ENCODE data around the gene SIMC1.

Gene SIMC1

DNA sequence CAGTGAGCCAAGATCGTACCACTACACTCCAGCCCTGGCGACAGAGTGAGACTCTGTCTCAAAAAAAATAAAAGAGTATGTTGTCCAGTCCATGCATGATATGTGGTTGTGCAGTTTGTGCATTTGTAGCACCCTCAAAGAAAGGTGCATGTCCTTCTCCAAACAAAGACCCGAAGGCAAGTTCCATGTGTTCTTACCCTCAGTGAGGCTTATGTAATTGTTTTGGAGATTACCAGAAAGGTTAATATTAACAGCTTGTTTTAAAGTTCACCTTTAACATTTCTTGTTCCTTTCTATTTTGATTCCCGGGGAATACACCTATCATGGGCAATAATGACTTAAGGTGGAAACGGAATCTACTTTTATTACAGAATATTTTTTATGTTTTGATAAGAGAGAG, 101.1 kb downstream of the SIMC1 start:
- H3K4me2 ChIP-seq (ENCODE audit: insufficient read depth, low read length) = no peak overlapping the region
- no peaks in the 10 kb centered on the region for H3K9me3 ChIP-seq (ENCODE audit: insufficient read depth, low read length, severe bottlenecking)
- no peak overlapping the region for H2AFZ ChIP-seq (ENCODE audit: low read depth, low read length)
- no peaks in the 10 kb centered on the region for H4K20me1 ChIP-seq (ENCODE audit: insufficient read depth, low read length)
- no peaks in the 10 kb centered on the region for H3K27me3 ChIP-seq (ENCODE audit: insufficient read depth, low read length, poor library complexity)
- H3K4me3 ChIP-seq (ENCODE audit: low read depth in 1 of 2, low read length in 2 of 2) = no peak overlapping the region
- H3K27ac ChIP-seq (ENCODE audit: low read length) = no peak overlapping the region
- no peak for DNase-seq
- TF ChIP-seq EZH2 (IDR thresholded peaks at IDR 0.05; ENCODE audit: borderline replicate concordance, low read depth, low read length, severe bottlenecking) (no peak), CTCF (IDR thresholded peaks at IDR 0.05; ENCODE audit: borderline replicate concordance, extremely low read depth, low read length, poor library complexity, severe bottlenecking) (no peak)
- no peak overlapping the region for H3K9ac ChIP-seq (ENCODE audit: low read depth, low read length)
- peaks cover 18% of the 10 kb centered on the region for H3K36me3 ChIP-seq (ENCODE audit: insufficient read depth, low read length)
- no peaks in the 10 kb centered on the region for H3K4me1 ChIP-seq (ENCODE audit: insufficient read depth, low read length)
- no peaks in the 10 kb centered on the region for H3K79me2 ChIP-seq (ENCODE audit: insufficient read depth, low read length)
- ATAC-seq (ENCODE audit: insufficient read depth, low read depth) = no peak

- no peak overlapping the region for H3K4me2 ChIP-seq (ENCODE audit: insufficient read depth, low read length)
- H2AFZ ChIP-seq (ENCODE audit: low read depth, low read length) = no peak overlapping the region
- H3K27me3 ChIP-seq (ENCODE audit: insufficient read depth, low read length, poor library complexity) = no peaks in the 10 kb centered on the region
- H3K36me3 ChIP-seq (ENCODE audit: insufficient read depth, low read length) = peaks cover 39% of the 10 kb centered on the region
- no peak for TF ChIP-seq CTCF (IDR thresholded peaks at IDR 0.05; ENCODE audit: borderline replicate concordance, extremely low read depth, low read length, poor library complexity, severe bottlenecking)
- no peak for TF ChIP-seq EZH2 (IDR thresholded peaks at IDR 0.05; ENCODE audit: borderline replicate concordance, low read depth, low read length, severe bottlenecking)
- DNase-seq (no peak), ATAC-seq (ENCODE audit: insufficient read depth, low read depth) (no peak)
- H3K27ac ChIP-seq (ENCODE audit: low read length) = no peak overlapping the region
- H3K9me3 ChIP-seq (ENCODE audit: insufficient read depth, low read length, severe bottlenecking) = no peaks in the 10 kb centered on the region
- no peaks in the 10 kb centered on the region for H3K4me1 ChIP-seq (ENCODE audit: insufficient read depth, low read length)
- H3K9ac ChIP-seq (ENCODE audit: low read depth, low read length) = no peak overlapping the region
- H4K20me1 ChIP-seq (ENCODE audit: insufficient read depth, low read length) = no peaks in the 10 kb centered on the region
- H3K4me3 ChIP-seq (ENCODE audit: low read depth in 1 of 2, low read length in 2 of 2) = no peak overlapping the region
- no peaks in the 10 kb centered on the region for H3K79me2 ChIP-seq (ENCODE audit: insufficient read depth, low read length)
These were observed 103.3 kb downstream of the SIMC1 start for GRCh38 chr5:176341325-176342157.

DNA sequence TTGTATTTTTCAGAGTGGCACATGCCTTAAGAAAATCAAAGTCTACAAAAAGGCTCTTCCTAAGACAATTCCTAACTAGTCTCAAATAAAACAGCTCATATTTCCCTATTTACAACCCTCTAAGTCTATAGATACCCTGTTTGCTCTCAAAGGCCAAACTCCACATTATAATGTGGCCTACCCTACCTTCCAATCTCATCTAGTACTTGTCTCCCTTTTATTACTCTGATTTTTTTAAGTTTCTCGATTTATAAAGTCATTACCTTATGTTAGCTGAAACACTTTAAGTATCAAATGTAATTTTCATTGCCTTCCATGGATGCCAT, 103.9 kb downstream of the SIMC1 start:
- no peaks in the 10 kb centered on the region for H3K9me3 ChIP-seq (ENCODE audit: insufficient read depth, low read length, severe bottlenecking)
- peaks cover 39% of the 10 kb centered on the region for H3K36me3 ChIP-seq (ENCODE audit: insufficient read depth, low read length)
- H2AFZ ChIP-seq (ENCODE audit: low read depth, low read length) = no peak overlapping the region
- H3K4me1 ChIP-seq (ENCODE audit: insufficient read depth, low read length) = no peaks in the 10 kb centered on the region
- no peaks in the 10 kb centered on the region for H4K20me1 ChIP-seq (ENCODE audit: insufficient read depth, low read length)
- H3K9ac ChIP-seq (ENCODE audit: low read depth, low read length) = no peak overlapping the region
- H3K27ac ChIP-seq (ENCODE audit: low read length) = no peak overlapping the region
- no peak for ATAC-seq (ENCODE audit: insufficient read depth, low read depth)
- no peak overlapping the region for H3K4me2 ChIP-seq (ENCODE audit: insufficient read depth, low read length)
- TF ChIP-seq CTCF (IDR thresholded peaks at IDR 0.05; ENCODE audit: borderline replicate concordance, extremely low read depth, low read length, poor library complexity, severe bottlenecking) = no peak
- TF ChIP-seq EZH2 (IDR thresholded peaks at IDR 0.05; ENCODE audit: borderline replicate concordance, low read depth, low read length, severe bottlenecking) = no peak
- no peaks in the 10 kb centered on the region for H3K27me3 ChIP-seq (ENCODE audit: insufficient read depth, low read length, poor library complexity)
- H3K4me3 ChIP-seq (ENCODE audit: low read depth in 1 of 2, low read length in 2 of 2) = no peak overlapping the region
- no peaks in the 10 kb centered on the region for H3K79me2 ChIP-seq (ENCODE audit: insufficient read depth, low read length)
- DNase-seq = no peak

Measured in DND-41 (cell line).